ENCODE data around the gene PTPRK. TPM values are rescaled to one million over a fixed set of nuclear protein-coding genes. Genes with fewer than 3 reads are reported as not detected.

The PTPRK gene
- polyA plus RNA-seq, 4 donors: 29.1 to 58.6 (median 50.2) TPM

GRCh38 chr6:128517124-128517523 lies 3.3 kb downstream of the PTPRK start:
- DNase-seq (ENCODE audit: low read depth in 4 of 4, low spot score in 3 of 4): no peak

GRCh38 chr6:128516514-128516898 lies 3.9 kb downstream of the PTPRK start:
- DNase-seq (ENCODE audit: low read depth in 4 of 4, low spot score in 3 of 4): no peak

GRCh38 chr6:128515550-128516513 lies 4.6 kb downstream of the PTPRK start:
- no peak for DNase-seq (ENCODE audit: low read depth in 4 of 4, low spot score in 3 of 4)

DNA sequence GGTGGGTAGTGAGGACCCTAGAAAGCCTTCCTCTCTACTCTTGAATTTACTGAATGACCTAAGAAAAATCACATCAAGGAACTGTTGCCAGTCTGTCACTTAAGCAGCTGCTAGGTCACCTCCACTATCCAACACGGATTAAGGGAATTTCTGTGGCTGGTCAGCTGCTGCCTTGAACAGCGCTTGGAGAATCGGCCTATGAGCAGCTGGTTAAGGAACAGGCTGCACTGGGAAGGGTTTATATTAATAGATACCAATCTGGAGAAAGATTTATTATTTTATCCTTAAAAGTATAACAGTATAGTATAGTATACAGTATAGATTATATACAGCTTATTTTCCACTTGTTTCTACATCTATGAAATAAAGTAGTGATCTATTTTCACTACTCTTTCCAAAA lies 6.5 kb downstream of the PTPRK start:
- no peak for DNase-seq (ENCODE audit: low read depth in 4 of 4, low spot score in 3 of 4)

GRCh38 chr6:128512296-128512695 lies 8.1 kb downstream of the PTPRK start:
- DNase-seq (ENCODE audit: low read depth in 4 of 4, low spot score in 3 of 4): no peak

- no peak for DNase-seq (ENCODE audit: low read depth in 4 of 4, low spot score in 3 of 4)
Observed at GRCh38 chr6:128511506-128511905, 8.9 kb downstream of the PTPRK start.

DNA sequence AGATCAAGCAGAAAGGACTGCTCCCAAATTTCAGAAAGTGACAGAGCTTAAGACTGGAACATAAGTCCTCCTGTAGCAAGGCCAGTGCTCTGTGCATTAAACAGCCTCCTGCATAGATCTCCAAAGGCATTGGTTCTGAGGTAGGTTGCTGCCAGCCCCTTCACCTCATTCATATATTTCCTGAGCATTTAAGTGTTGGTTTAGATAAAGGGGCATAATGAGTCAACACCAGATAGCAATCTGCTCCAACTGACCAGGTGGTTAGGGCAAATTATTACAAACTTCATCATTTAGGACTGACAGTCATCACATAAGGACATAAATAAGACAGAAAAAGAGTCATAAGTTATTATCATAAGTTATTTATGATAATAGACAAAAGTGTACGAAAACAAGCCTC lies 10.7 kb downstream of the PTPRK start:
- DNase-seq (ENCODE audit: low read depth in 4 of 4, low spot score in 3 of 4): no peak

DNA sequence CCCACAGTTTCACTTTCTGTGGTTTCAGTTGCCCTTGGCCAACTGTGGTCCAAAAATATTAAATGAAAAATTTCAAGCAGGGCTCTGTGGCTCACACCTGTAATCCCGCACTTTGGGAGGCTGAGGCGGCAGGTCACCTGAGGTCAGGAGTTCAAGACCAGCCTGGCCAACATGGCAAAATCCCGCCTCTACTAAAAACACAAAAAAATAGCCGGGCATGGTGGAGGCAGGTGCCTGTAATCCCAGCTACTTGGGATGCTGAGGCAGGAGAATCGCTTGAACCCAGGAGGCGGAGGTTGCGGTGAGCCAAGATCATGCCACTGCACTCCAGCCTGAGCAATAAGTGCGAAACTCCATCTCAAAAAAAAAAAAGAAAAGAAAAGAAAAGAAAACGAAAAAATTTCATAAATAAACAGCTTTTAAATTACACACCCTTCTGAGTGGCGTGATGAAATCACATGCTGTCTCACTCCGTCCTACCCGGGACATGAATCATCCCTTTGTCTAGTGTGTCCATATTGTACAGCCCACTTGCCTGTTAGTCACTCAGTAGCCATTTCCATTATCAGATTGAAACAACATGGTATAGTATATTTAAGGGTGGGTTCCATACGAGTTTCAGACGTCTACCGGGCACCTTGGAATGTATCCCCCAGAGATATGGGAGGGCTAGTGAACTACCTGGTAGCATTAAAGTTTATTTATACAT lies 11.7 kb downstream of the PTPRK start:
- no peak for DNase-seq (ENCODE audit: low read depth in 4 of 4, low spot score in 3 of 4)

DNA sequence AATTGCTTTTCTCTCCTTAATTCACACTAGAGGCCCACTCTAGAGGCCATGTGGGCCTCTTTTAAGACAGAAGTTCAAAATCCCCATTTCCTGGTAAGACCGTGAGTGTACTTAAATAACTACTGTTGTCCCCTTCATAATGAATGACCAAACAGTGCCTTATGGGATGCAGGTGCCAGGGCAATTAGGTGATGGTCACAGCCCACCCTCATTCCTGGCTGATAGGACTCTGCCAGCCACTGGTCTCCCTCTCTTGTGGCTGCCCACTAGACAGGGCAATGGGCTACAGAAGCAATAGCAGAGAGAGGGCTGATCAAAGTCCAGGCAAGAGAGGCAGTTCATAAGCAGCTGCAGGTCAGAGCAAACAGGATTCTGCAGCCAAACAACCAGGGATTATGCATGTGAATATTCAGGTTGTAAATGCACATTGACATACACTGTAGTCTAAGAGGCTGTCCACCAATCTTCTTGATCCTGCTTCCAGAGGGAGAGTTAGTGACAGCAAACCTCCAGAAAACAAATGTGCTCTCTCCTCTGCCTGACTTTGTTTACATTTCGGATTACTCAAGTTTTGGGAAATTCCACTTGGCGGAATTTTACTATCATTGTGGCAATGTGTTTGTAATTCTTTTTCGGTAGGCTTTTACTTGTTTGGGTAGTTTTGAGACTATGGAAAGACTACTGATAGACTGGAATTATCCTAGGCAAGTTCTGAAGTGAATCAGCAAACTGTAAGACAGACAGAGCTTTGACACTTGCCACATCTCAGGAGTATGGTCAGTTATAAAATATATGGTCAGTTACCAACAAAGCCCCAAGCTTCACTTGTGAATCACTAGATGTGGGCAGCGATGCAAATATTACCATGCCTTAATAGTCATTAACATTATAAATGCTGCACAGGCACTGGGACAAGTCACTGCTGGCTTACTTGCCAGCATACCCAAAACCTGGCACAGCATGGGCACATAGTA lies 12.8 kb downstream of the PTPRK start:
- no peak for DNase-seq (ENCODE audit: low read depth in 4 of 4, low spot score in 3 of 4)

- DNase-seq (ENCODE audit: low read depth in 4 of 4, low spot score in 3 of 4): no peak
Observed at GRCh38 chr6:128505603-128506002, 14.8 kb downstream of the PTPRK start.

- no peak for DNase-seq (ENCODE audit: low read depth in 4 of 4, low spot score in 3 of 4)
Observed at GRCh38 chr6:128504003-128504654, 16.3 kb downstream of the PTPRK start.

GRCh38 chr6:128500749-128501600 lies 19.4 kb downstream of the PTPRK start:
- no peak for DNase-seq (ENCODE audit: low read depth in 4 of 4, low spot score in 3 of 4)

DNA sequence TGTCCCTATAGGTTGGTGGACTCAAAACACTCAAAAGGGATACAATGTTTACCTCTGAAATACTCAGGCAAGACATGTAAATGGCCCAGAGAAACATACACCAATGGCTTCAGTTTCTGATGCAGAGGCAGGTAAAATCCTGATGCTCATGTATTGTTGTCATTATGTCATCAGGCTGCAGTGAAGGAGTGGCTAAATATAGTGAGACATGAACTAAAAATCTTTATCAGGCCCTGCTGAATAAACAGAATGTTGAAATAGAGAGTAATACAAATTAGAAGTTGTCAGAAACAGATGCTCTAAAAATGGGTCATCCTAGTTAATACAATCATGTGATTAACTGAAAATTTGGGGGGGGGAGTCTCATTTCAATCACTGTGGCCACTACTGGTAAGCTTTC lies 20.4 kb downstream of the PTPRK start:
- no peak for DNase-seq (ENCODE audit: low read depth in 4 of 4, low spot score in 3 of 4)

- DNase-seq (ENCODE audit: low read depth in 4 of 4, low spot score in 3 of 4): no peak
Observed at GRCh38 chr6:128499079-128499731, 21.2 kb downstream of the PTPRK start.

DNA sequence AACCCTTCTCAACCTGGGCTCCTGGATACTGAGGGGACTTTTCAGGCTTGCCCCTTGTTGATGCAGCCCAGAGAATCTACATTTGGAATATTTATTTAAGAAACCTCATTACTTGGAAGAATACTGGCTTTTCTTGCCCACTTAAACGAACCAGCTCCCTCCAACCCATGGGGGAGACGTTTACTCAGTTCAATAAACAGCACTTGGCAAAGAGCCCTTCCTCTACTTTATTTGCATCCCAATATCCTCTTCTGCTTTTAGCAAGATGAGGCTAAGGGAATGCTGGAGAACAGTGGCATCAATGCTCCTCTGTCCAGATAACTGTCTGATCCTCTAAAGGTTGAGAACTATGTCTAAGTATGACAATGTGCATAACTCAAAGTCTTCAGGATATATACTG lies 22.2 kb downstream of the PTPRK start:
- no peak for DNase-seq (ENCODE audit: low read depth in 4 of 4, low spot score in 3 of 4)

- no peak for DNase-seq (ENCODE audit: low read depth in 4 of 4, low spot score in 3 of 4)
Observed at GRCh38 chr6:128495536-128496333, 24.7 kb downstream of the PTPRK start.

GRCh38 chr6:128494440-128494839 lies 26.0 kb downstream of the PTPRK start:
- no peak for DNase-seq (ENCODE audit: low read depth in 4 of 4, low spot score in 3 of 4)

DNA sequence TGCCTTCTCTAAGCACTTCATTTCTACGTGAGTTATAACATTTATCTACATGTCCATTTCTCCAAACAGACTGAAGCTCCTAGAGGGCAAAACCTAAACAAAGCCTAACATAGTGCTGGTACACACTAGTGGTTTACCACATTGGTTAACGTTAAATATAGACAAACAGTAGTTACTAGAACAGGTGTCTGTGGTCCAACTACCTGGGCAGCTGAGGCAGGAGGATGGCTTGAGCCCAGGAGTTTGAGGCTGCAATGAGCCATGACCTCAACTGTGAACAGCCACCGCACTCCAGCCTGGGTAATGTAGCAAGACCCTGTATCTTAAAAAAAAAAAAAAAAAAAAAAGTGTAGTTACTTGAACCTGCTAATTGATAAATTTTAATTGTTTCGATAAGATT lies 26.5 kb downstream of the PTPRK start:
- DNase-seq (ENCODE audit: low read depth in 4 of 4, low spot score in 3 of 4): no peak

Data from left renal pelvis (tissue), 4 donors.